ENCODE measurements around the gene DHRS12. TPM values are rescaled to one million over a fixed set of nuclear protein-coding genes. Genes with fewer than 3 reads are reported as not detected.

The DHRS12 gene
- total RNA-seq, 1 experiment from 2014 or later, result 6.9 TPM

GRCh38 chr13:51742031-51742430 is 61.9 kb downstream of the DHRS12 start:
- ChIA-PET POLR2A (ENCODE audit: unreplicated experiment) (no interaction called here), CTCF (interaction anchor here (0.8 kb wide), 1 partner anchor 19 kb away, joined by 5 read pairs; no protein-coding TSS in a partner anchor)
- intact Hi-C loops (cut with micrococcal nuclease; ENCODE audit: unreplicated experiment), result no loop called here

GRCh38 chr13:51740698-51741097 is 63.3 kb downstream of the DHRS12 start:
- no peaks in the 10 kb centered on the region for H3K9me3 ChIP-seq (ENCODE audit: insufficient read depth, low read depth)
- no peak for DNase-seq
- TF ChIP-seq EZH2 (IDR thresholded peaks at IDR 0.05; ENCODE audit: low read depth), result no peak
- TF ChIP-seq CTCF (conservative IDR thresholded peaks at IDR 0.05), result no peak
- H2AFZ ChIP-seq, result no peak overlapping the region
- no peaks in the 10 kb centered on the region for H3K27me3 ChIP-seq (ENCODE audit: insufficient read depth, low read depth)
- CTCF ChIA-PET, result interaction anchor here (0.7 kb wide), 1 partner anchor 308 kb away, joined by 3 read pairs; no protein-coding TSS in a partner anchor
- H3K36me3 ChIP-seq (ENCODE audit: low read depth), result 0 out of 2 replicates have a peak, but pooled peaks cover 6% of the 10 kb centered on the region
- H3K4me2 ChIP-seq, result no peak overlapping the region
- H3F3A ChIP-seq (ENCODE audit: insufficient read depth, low read depth), result no peaks in the 10 kb centered on the region
- intact Hi-C loops (cut with micrococcal nuclease; ENCODE audit: unreplicated experiment), result no loop called here
- H3K79me2 ChIP-seq (ENCODE audit: low read depth), result no peaks in the 10 kb centered on the region
- H3K4me3 ChIP-seq, result no peak overlapping the region
- H3K9me2 ChIP-seq (ENCODE audit: insufficient read depth), result no peaks in the 10 kb centered on the region
- no peaks in the 10 kb centered on the region for H4K20me1 ChIP-seq (ENCODE audit: insufficient read depth)
- no peak overlapping the region for H3K27ac ChIP-seq
- POLR2A ChIA-PET (ENCODE audit: unreplicated experiment), result no interaction called here
- BruUV-seq (replicated peaks), result no TSS peak
- H3K4me1 ChIP-seq (replicated peaks; ENCODE audit: insufficient read depth), result no peaks in the 10 kb centered on the region

More at GRCh38 chr13:51742031-51742430, 61.9 kb downstream of the DHRS12 start:
- Histone ChIP-seq H3K4me1 (replicated peaks; ENCODE audit: insufficient read depth) (no peaks in the 10 kb centered on the region), H3K36me3 (ENCODE audit: low read depth) (0 out of 2 replicates have a peak, but pooled peaks cover 10% of the 10 kb centered on the region), H4K20me1 (ENCODE audit: insufficient read depth) (no peaks in the 10 kb centered on the region), H3K79me2 (ENCODE audit: low read depth) (no peaks in the 10 kb centered on the region), H3K9me3 (ENCODE audit: insufficient read depth, low read depth) (no peaks in the 10 kb centered on the region), H3K27ac (no peak overlapping the region), H3K9me2 (ENCODE audit: insufficient read depth) (no peaks in the 10 kb centered on the region), H3K27me3 (ENCODE audit: insufficient read depth, low read depth) (no peaks in the 10 kb centered on the region), H3K4me3 (no peak overlapping the region), H3K4me2 (no peak overlapping the region), H2AFZ (no peak overlapping the region), H3F3A (ENCODE audit: insufficient read depth, low read depth) (no peaks in the 10 kb centered on the region)
- BruUV-seq (replicated peaks), result no TSS peak
- no peak for DNase-seq
- TF ChIP-seq CTCF (conservative IDR thresholded peaks at IDR 0.05) (no peak), EZH2 (IDR thresholded peaks at IDR 0.05; ENCODE audit: low read depth) (no peak)

DNA sequence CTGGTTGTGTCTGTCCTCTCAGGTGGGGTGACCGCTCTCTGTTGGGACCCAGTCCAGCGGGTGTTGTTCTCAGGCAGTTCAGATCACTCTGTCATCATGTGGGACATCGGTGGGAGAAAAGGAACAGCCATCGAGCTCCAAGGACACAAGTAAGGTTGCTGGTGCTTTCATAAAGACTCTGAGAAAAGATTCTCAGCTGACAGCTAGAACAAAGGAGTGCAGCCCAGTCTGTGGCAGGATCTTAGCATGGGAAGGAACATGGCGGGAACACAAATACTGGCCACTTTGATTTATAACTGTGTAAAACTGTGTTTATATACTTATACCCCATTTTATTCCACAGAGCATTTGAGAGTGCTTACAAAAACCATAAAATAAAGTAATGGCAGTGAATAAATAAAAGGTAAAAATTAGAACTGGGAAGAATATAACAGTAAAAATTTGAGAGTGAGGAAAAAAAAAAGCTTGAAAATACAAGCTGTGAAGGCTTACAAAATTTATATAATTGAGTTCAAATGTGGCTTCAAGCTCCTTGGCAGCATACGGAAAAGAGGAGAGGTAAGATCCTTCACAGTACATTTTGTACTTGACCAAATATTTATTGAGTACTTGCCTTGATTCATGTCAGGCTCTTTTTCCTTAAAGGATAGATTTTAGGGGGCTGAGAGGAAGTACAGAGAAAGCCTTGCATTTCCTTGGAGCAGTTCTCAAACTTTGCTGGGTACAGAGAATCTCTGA is 64.8 kb downstream of the DHRS12 start:
- Histone ChIP-seq H3K4me1 (replicated peaks; ENCODE audit: insufficient read depth) (no peaks in the 10 kb centered on the region), H4K20me1 (ENCODE audit: insufficient read depth) (no peaks in the 10 kb centered on the region), H3K79me2 (ENCODE audit: low read depth) (no peaks in the 10 kb centered on the region), H3F3A (ENCODE audit: insufficient read depth, low read depth) (no peaks in the 10 kb centered on the region), H2AFZ (no peak overlapping the region), H3K9me2 (ENCODE audit: insufficient read depth) (no peaks in the 10 kb centered on the region), H3K4me2 (no peak overlapping the region), H3K9me3 (ENCODE audit: insufficient read depth, low read depth) (no peaks in the 10 kb centered on the region), H3K36me3 (ENCODE audit: low read depth) (no peaks in the 10 kb centered on the region), H3K27me3 (ENCODE audit: insufficient read depth, low read depth) (no peaks in the 10 kb centered on the region), H3K27ac (no peak overlapping the region), H3K4me3 (no peak overlapping the region)
- intact Hi-C loops (cut with micrococcal nuclease; ENCODE audit: unreplicated experiment), result no loop called here
- TF ChIP-seq EZH2 (IDR thresholded peaks at IDR 0.05; ENCODE audit: low read depth) (no peak), CTCF (conservative IDR thresholded peaks at IDR 0.05) (no peak)
- ChIA-PET POLR2A (ENCODE audit: unreplicated experiment) (interaction anchor here (0.5 to 0.7 kb wide), 3 partner anchors 286 to 297 kb away, joined by 5 to 9 read pairs (median 7); partner anchors contain the start of gene INTS6), CTCF (no interaction called here)
- DNase-seq, result no peak
- no TSS peak for BruUV-seq (replicated peaks)

Measured in PC-9 (cell line).